ENCODE measurements around the gene GPR142. TPM values are rescaled to one million over a fixed set of nuclear protein-coding genes. Genes with fewer than 3 reads are reported as not detected.
A peak's percentile ranks its signal among the peaks of the same experiment; 100 is the strongest.

GPR142 gene
- polyA plus RNA-seq, 1 of the 3 experiments (the other 2 are of a cell fraction) = not detected

GRCh38 chr17:74347646-74348045 lies 19.7 kb upstream of the GPR142 start (continued):
- TF ChIP-seq, protein P1, sequence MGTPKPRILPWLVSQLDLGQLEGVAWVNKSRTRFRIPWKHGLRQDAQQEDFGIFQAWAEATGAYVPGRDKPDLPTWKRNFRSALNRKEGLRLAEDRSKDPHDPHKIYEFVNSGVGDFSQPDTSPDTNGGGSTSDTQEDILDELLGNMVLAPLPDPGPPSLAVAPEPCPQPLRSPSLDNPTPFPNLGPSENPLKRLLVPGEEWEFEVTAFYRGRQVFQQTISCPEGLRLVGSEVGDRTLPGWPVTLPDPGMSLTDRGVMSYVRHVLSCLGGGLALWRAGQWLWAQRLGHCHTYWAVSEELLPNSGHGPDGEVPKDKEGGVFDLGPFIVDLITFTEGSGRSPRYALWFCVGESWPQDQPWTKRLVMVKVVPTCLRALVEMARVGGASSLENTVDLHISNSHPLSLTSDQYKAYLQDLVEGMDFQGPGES (IDR thresholded peaks at IDR 0.05; ENCODE audit: low read depth, low read length) = no peak
- TF ChIP-seq SIN3A (IDR thresholded peaks at IDR 0.05; ENCODE audit: borderline replicate concordance, low read depth, low read length) = no peak
- TF ChIP-seq CHD2 (IDR thresholded peaks at IDR 0.05; ENCODE audit: low read length, partially characterized antibody) = no peak
- TF ChIP-seq, protein P2, sequence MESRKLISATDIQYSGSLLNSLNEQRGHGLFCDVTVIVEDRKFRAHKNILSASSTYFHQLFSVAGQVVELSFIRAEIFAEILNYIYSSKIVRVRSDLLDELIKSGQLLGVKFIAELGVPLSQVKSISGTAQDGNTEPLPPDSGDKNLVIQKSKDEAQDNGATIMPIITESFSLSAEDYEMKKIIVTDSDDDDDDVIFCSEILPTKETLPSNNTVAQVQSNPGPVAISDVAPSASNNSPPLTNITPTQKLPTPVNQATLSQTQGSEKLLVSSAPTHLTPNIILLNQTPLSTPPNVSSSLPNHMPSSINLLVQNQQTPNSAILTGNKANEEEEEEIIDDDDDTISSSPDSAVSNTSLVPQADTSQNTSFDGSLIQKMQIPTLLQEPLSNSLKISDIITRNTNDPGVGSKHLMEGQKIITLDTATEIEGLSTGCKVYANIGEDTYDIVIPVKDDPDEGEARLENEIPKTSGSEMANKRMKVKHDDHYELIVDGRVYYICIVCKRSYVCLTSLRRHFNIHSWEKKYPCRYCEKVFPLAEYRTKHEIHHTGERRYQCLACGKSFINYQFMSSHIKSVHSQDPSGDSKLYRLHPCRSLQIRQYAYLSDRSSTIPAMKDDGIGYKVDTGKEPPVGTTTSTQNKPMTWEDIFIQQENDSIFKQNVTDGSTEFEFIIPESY (IDR thresholded peaks at IDR 0.05; ENCODE audit: borderline replicate concordance, low read depth) = no peak

- H3K9me2 ChIP-seq = no peaks in the 10 kb centered on the region
- peak; percentile 37 for DNase-seq
- H2AFZ ChIP-seq (ENCODE audit: low read depth) = no peak overlapping the region
- no peaks in the 10 kb centered on the region for H3K9me3 ChIP-seq
- H4K20me1 ChIP-seq (ENCODE audit: insufficient read depth) = no peaks in the 10 kb centered on the region
- H3K27me3 ChIP-seq (ENCODE audit: insufficient read depth) = no peaks in the 10 kb centered on the region
- H3K4me3 ChIP-seq (ENCODE audit: low read depth in 2 of 2, low read length in 1 of 2) = no peak overlapping the region
- H3K36me3 ChIP-seq (replicated peaks in 1 of 2; ENCODE audit: control insufficient read depth in 1 of 2, insufficient read depth in 2 of 2, low read length in 1 of 2) = no peaks in the 10 kb centered on the region
- no peak overlapping the region for H3K27ac ChIP-seq (ENCODE audit: low read depth in 2 of 2, low read length in 1 of 2)
- no peaks in the 10 kb centered on the region for H3F3A ChIP-seq (replicated peaks; ENCODE audit: insufficient read depth)
- no peak overlapping the region for H3K4me2 ChIP-seq
- no peaks in the 10 kb centered on the region for H3K79me2 ChIP-seq (ENCODE audit: insufficient read depth)
- WGBS (ENCODE audit: low lambda C conversion rate) = 38% methylated on average over 14 of the region's 19 CpGs
- POLR2A ChIA-PET = no interaction called here
- H3K9ac ChIP-seq = no peak overlapping the region
- H3K4me1 ChIP-seq (ENCODE audit: control insufficient read depth in 1 of 2, insufficient read depth in 2 of 2, low read depth in 1 of 2, low read length in 1 of 2) = peaks cover 0 to 2% of the 10 kb centered on the region in 2 experiments; a peak in 1 of 4 replicates
- CTCF ChIA-PET = interaction anchor here (0.9 to 12.6 kb wide), 7 partner anchors 11 to 184 kb away, joined by 3 to 194 read pairs (median 4); partner anchors contain the start of genes BTBD17, GPR142 and TTYH2
- TF ChIP-seq TEAD4 (IDR thresholded peaks at IDR 0.05; ENCODE audit: borderline replicate concordance, insufficient read depth) (no peak), SIN3A (IDR thresholded peaks at IDR 0.05; ENCODE audit: borderline replicate concordance, low read depth, low read length) (no peak), RFX5 (IDR thresholded peaks at IDR 0.05; ENCODE audit: low read length) (no peak), GATA2 (CRISPR knock-in tag; IDR thresholded peaks at IDR 0.05) (no peak), NFIC (IDR thresholded peaks at IDR 0.05; ENCODE audit: borderline replicate concordance) (no peak), REST (IDR thresholded peaks at IDR 0.05; ENCODE audit: low read depth, low read length) (no peak), EP300 (IDR thresholded peaks at IDR 0.05; ENCODE audit: borderline replicate concordance in 1 of 2, low read depth in 1 of 2, low read length in 1 of 2) (no peak), JUND (IDR thresholded peaks at IDR 0.05) (no peak)
- TF ChIP-seq, protein P1 (IDR thresholded peaks at IDR 0.05; ENCODE audit: low read depth, low read length) = no peak
These were observed 18.2 kb upstream of the GPR142 start for GRCh38 chr17:74349120-74349519.

Measured in SK-N-SH (cell line).